ENCODE results near the gene MTF1.

GRCh38 chr1:37793773-37794371 lies 65.5 kb downstream of the MTF1 start, which contains the start of gene MANEAL:
- TF ChIP-seq CTCF (IDR thresholded peaks at IDR 0.05) (no peak), POLR2A (IDR thresholded peaks at IDR 0.05) (no peak)

Data from breast epithelium (tissue), 3 donors.